T47D (cell line): ENCODE measurements around the gene RPL5.

Source experiments
- DNase-seq, 2 experiments: peaks; one replicate each; pipeline versions ENCODE4 v3.0.0 to v3.0.0-alpha.2; 2011 to 2012; ENCODE audit warnings: low read depth in 1 of 2, low spot score in 1 of 2
- JUND ChIP-seq: IDR thresholded peaks from 2 replicates; pipeline ENCODE4 v1.6.1; 2012; ENCODE audit warnings: low read depth
- in situ Hi-C: cut with HindIII; loops from 2 replicates; pipeline ENCODE4 v1.10.0; 2016; ENCODE audit warnings: low sequenced_read_pairs, low pct_unique_long_range_greater_than_20kb

RPL5 gene

GRCh38 chr1:92803140-92803887 lies 28.5 kb upstream of the RPL5 start:
- DNase-seq: no peak
- no peak for TF ChIP-seq JUND
- in situ Hi-C loops: no loop called here

DNA sequence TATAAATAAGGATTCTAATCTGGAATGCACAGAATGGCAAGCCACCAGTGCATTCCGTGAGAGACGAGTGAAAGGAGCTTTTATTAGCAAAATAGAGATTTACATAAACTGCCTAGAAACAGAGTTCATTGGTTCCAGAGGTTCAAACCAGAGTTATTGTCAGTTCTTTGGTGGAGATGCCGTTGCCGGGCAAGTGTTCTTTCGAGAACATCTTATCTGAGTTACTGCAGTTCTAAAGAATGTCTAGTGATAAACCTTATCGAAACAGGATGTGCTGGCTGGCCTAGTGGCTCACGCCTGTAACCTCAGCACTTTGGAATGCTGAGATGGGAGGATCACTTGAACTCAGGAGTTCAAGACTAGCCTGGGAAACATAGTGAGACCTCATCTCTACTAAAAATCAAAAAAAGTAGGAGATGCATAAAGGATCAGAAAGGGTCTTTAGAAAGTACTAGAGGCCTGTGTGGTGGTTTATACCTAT lies 27.1 kb upstream of the RPL5 start:
- in situ Hi-C loops: no loop called here
- TF ChIP-seq JUND: no peak
- DNase-seq: peak; percentile 43 to 79

GRCh38 chr1:92805216-92805615 lies 26.6 kb upstream of the RPL5 start:
- TF ChIP-seq JUND: no peak
- in situ Hi-C loops: no loop called here
- no peak for DNase-seq

GRCh38 chr1:92808381-92808780 lies 23.5 kb upstream of the RPL5 start:
- no peak for DNase-seq
- in situ Hi-C loops: no loop called here
- TF ChIP-seq JUND: no peak

DNA sequence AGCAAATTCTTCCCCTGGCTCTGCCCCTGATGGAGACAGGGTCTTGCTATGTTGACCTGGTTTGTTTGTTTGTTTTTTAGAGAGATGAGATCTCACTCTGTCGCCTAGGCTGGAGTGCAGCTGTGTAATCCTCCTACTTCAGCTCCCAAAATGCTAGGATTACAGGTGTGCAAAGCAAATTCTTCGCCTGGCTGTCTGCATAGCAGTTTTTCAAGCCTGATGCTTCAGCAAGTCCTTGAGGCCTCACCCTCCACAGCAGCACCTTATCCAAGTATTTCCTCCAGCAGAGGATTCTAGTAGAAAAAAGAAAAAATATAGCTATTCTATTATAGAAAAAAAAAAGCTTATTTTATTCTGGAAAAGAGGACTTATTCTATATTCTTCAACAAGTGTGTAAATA lies 15.1 kb upstream of the RPL5 start:
- in situ Hi-C loops: no loop called here
- no peak for TF ChIP-seq JUND
- no peak for DNase-seq

- no peak for TF ChIP-seq JUND
- DNase-seq: no peak
- in situ Hi-C loops: no loop called here
These were observed 14.6 kb upstream of the RPL5 start for GRCh38 chr1:92817137-92817697.

DNA sequence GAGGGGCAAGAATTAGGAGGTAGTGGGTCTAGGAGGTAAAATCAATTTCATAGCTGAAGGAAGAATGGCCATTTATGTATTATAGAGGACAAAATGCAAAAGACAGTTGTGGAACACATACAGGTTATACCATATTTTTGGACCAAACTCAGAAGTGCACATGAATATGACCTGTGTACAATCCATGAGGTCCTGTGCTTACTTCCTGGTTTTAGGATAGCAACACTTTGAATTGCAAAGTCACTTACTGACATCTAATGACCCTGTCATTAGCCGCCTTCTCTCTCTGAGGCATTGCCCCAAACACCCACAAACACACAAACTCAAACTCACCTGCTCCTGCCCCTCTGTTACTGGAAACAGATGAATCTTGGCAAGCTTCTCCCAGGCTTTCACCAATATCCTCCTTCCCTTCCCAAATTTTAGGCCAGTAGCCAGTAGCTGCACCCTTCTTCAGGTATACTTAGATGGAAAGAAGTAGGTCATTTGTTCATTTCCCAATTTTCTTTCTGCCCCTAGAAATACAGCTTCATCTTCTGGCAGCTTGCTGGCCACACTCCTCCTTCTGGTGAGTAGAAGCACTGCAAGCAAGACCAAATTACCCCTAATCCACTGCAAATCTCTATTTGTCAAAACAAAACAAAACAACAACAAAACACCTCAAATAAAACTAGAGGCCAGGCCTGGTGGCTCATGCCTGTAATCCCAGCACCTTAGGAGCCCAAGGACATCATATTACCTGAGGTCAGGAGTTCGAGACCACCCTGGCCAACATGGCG lies 13.7 kb upstream of the RPL5 start:
- no peak for TF ChIP-seq JUND
- in situ Hi-C loops: no loop called here
- no peak for DNase-seq

DNA sequence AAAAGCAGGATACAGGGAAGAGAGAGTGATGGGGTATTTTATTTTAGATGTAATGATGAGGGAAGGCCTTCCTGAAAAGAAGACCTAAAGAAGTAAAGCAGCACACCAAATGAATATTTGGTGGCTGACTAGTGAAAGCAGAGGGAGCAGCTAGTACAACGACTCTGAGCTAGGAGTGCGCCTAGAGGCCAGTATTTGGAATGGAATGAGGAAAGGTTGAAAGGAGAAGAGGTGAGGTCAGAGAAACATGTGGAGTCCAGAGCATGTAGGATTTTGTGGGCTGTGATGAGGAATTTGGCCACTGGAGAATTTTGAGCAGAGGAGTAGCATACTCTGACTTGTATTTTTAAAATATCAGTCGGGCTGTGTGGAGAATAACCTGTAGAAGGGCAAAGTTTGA lies 11.8 kb upstream of the RPL5 start:
- in situ Hi-C loops: no loop called here
- TF ChIP-seq JUND: no peak
- DNase-seq: peak in 1 of 2 experiments; percentile 62

- no peak for TF ChIP-seq JUND
- no peak for DNase-seq
- in situ Hi-C loops: no loop called here
These were observed 11.3 kb upstream of the RPL5 start for GRCh38 chr1:92820551-92820950.

GRCh38 chr1:92822879-92823278 lies 9.0 kb upstream of the RPL5 start:
- in situ Hi-C loops: no loop called here
- TF ChIP-seq JUND: no peak
- DNase-seq: peak in 1 of 2 experiments; percentile 37

DNA sequence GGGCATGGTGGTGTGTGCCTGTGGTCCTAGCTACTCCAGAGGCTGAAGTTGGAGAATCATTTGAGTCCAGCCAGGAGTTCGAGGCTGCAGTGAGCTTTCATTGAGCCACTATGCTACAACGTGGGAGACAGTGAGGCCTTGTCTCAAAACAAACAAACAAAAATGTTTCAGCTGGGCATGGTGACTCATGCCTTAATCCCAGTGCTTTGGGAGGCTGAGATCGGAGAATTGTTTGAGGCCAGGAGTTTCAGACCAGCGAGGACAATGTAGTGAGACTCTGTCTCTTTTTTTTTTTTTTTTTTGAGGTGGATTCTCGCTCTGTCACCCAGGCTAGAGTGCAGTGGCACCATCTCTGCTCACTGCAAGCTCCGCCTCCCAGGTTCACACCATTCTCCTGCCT lies 5.0 kb upstream of the RPL5 start:
- in situ Hi-C loops: no loop called here
- no peak for DNase-seq
- no peak for TF ChIP-seq JUND

DNA sequence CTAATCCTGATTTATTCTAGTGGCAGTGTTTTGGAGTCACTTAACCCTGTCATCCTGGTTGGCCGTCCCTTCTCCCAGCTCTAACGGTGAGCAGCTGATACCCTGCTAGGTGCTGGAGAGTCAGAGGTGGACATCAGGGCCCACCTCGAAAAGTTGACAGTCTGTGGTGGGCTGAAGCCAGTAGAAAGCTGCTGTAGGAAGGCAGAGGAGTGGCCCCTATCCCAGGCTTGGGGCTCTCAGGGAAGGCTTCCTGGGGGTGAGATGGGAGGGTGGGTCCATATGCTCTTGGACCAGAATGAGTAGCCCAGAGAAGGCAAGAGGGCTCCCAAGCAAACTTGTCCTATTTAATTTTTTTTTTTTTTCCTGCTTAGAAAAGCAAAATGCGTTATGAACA lies 475 bp upstream of the RPL5 start:
- in situ Hi-C loops: no loop called here
- no peak for DNase-seq
- no peak for TF ChIP-seq JUND

GRCh38 chr1:92832537-92833114 lies 786 bp downstream of the RPL5 start:
- in situ Hi-C loops: no loop called here
- no peak for TF ChIP-seq JUND
- DNase-seq: no peak
